ENCODE results near the gene METRN.

Gene METRN

GRCh38 chr16:725463-726187 is 10.7 kb downstream of the METRN start:
- DNase-seq, result no peak

GRCh38 chr16:726188-726437 is 11.2 kb downstream of the METRN start:
- DNase-seq, result no peak

GRCh38 chr16:726438-727290 is 11.7 kb downstream of the METRN start, which contains the start of the genes CCDC78 and HAGHL:
Gene CCDC78 (minus strand): TSS chr16:726443. CDS start chr16:726367, 76 bp downstream.
Gene HAGHL (plus strand): TSS chr16:727106. CDS start chr16:727510, 404 bp downstream.
- peak; percentile 60 for DNase-seq

- DNase-seq, result no peak
Observed at GRCh38 chr16:727291-727977, 12.5 kb downstream of the METRN start.

- DNase-seq, result peak; percentile 56
Observed at GRCh38 chr16:728131-728889, 13.4 kb downstream of the METRN start.

- DNase-seq, result no peak
Observed at GRCh38 chr16:728890-729744, 14.2 kb downstream of the METRN start.

- DNase-seq, result no peak
Observed at GRCh38 chr16:729768-730665, 15.1 kb downstream of the METRN start.

- DNase-seq, result no peak
Observed at GRCh38 chr16:730666-731509, 16.0 kb downstream of the METRN start.

GRCh38 chr16:732332-732731 is 17.4 kb downstream of the METRN start:
- no peak for DNase-seq

GRCh38 chr16:732936-733335 is 18.0 kb downstream of the METRN start:
- DNase-seq, result no peak

- peak; percentile 57 for DNase-seq
Observed at GRCh38 chr16:733382-734207, 18.7 kb downstream of the METRN start.

GRCh38 chr16:734208-734980 is 19.5 kb downstream of the METRN start:
- no peak for DNase-seq

- no peak for DNase-seq
Observed at GRCh38 chr16:734981-735881, 20.3 kb downstream of the METRN start.

- peak; percentile 27 for DNase-seq
Observed at GRCh38 chr16:735982-736453, 21.1 kb downstream of the METRN start.

GRCh38 chr16:736936-737481 is 22.1 kb downstream of the METRN start:
- DNase-seq, result no peak
